ENCODE data around the gene SP2. TPM values are rescaled to one million over a fixed set of nuclear protein-coding genes. Genes with fewer than 3 reads are reported as not detected.

The SP2 gene
- total and polyA plus RNA-seq, 2 of the 13 experiments (the other 11 are each of a cell fraction or from before 2014, with no cell fraction given): 1.4 to 4.8 TPM

DNA sequence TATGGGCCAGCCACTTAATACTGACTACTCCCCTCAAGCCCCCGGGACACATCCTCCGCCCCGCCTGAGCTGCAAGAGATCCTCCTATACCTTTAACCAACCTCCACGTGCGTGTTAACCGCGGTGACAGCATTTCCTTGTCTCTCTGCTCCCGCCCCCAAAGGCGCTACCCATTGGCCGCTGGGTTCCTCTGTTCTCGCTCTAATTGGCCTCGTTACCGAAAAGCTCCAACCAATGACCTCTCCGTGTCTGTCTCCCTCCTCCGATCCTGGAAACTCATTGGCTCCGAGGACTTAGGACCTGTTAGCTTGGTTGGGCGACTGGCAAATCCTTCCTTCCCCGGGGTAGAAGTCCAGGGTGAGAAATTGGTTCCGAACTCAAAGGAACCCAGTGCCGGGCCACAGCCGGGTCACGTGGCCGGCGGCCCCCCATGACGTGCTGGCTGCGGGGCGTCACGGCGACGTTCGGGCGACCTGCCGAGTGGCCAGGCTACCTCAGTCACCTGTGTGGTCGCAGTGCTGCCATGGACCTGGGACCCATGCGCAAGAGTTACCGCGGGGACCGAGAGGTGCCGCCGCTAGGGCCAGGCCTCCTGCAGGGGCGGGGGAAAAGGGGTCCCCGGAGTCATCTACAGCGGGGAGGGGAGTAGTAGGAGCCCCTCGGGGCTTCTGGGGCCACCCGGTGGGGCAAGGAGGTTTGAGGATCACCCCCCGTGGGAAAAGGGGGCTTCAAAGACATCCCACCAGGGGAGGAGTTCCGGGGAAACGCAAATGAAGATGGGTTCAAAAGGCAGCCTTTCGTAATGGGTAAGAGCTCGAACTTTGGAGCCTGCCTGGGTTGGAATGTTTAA, 45.4 kb downstream of the SP2 start, which contains the start of gene PNPO (continued):
- TF ChIP-seq ZBTB37 (CRISPR knock-in tag; IDR thresholded peaks at IDR 0.05) (no peak), ISX (CRISPR knock-in tag; conservative IDR thresholded peaks at IDR 0.05) (peak; percentile 89), ZNF737 (CRISPR knock-in tag; IDR thresholded peaks at IDR 0.05; ENCODE audit: borderline replicate concordance) (no peak), PREB (CRISPR knock-in tag; IDR thresholded peaks at IDR 0.05) (peak; percentile 86; the same call in 1 of the 2 replicates), PRMT3 (CRISPR knock-in tag; IDR thresholded peaks at IDR 0.05; ENCODE audit: borderline replicate concordance, low read depth) (peak; percentile 93; the same call in 1 of the 2 replicates), ZNF460 (CRISPR knock-in tag; IDR thresholded peaks at IDR 0.05; ENCODE audit: borderline replicate concordance) (no peak; the same call in 1 of the 2 replicates), NONO (IDR thresholded peaks at IDR 0.05) (no peak), NONO (CRISPR knock-in tag; conservative IDR thresholded peaks at IDR 0.05) (peak; percentile 90), BHLHE40 (IDR thresholded peaks at IDR 0.05; ENCODE audit: low read length) (peak; percentile 54), ZBTB44 (CRISPR knock-in tag; IDR thresholded peaks at IDR 0.05) (peak; percentile 82), SIX1 (CRISPR knock-in tag; IDR thresholded peaks at IDR 0.05; ENCODE audit: borderline replicate concordance) (no peak), ZNF567 (CRISPR knock-in tag; IDR thresholded peaks at IDR 0.05; ENCODE audit: borderline replicate concordance) (no peak; the same call in 1 of the 2 replicates), ZBTB4 (CRISPR knock-in tag; IDR thresholded peaks at IDR 0.05; ENCODE audit: borderline replicate concordance) (peak; percentile 21; the same call in 1 of the 2 replicates), AHR (CRISPR knock-in tag; IDR thresholded peaks at IDR 0.05) (peak; percentile 93), NCOA1 (CRISPR knock-in tag; IDR thresholded peaks at IDR 0.05) (peak; percentile 96), JUNB (CRISPR knock-in tag; IDR thresholded peaks at IDR 0.05; ENCODE audit: borderline replicate concordance) (peak; percentile 69; the same call in 1 of the 2 replicates), POLR2AphosphoS5 (IDR thresholded peaks at IDR 0.05; ENCODE audit: low read depth, low read length) (peak; percentile 80)
- TF ChIP-seq, protein P1, sequence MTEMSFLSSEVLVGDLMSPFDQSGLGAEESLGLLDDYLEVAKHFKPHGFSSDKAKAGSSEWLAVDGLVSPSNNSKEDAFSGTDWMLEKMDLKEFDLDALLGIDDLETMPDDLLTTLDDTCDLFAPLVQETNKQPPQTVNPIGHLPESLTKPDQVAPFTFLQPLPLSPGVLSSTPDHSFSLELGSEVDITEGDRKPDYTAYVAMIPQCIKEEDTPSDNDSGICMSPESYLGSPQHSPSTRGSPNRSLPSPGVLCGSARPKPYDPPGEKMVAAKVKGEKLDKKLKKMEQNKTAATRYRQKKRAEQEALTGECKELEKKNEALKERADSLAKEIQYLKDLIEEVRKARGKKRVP (CRISPR knock-in tag; IDR thresholded peaks at IDR 0.05): peak in 1 of 2 experiments; percentile 67; a peak in 2 of 4 replicates
- TF ChIP-seq, protein P2, sequence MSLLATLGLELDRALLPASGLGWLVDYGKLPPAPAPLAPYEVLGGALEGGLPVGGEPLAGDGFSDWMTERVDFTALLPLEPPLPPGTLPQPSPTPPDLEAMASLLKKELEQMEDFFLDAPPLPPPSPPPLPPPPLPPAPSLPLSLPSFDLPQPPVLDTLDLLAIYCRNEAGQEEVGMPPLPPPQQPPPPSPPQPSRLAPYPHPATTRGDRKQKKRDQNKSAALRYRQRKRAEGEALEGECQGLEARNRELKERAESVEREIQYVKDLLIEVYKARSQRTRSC (CRISPR knock-in tag; IDR thresholded peaks at IDR 0.05; ENCODE audit: low read depth): no peak; the same call in 1 of the 2 replicates

Measured in HepG2 (cell line).